SK-N-SH treated with all-trans-retinoic acid at 6 μM for 48 hours (cell line): Measurements from ENCODE around the gene LRRC23.
"Not testable (repeated sequence)": the region's sequence is repeated elsewhere in the genome, so short reads cannot be mapped to it uniquely, and the experiment has no call there.

Source experiments
- ARNTL ChIP-seq: fragments of 450-650 bp; formaldehyde crosslinking; IDR thresholded peaks from 2 replicates; pipeline ENCODE4 v1.5.0; 2020; ENCODE audit warnings: low read depth, mild to moderate bottlenecking, moderate library complexity, borderline replicate concordance
- BACH2 ChIP-seq: fragments of 250-450 bp; sonication (Bioruptor Pico); IDR thresholded peaks from 2 replicates; pipeline ENCODE4 v1.9.0; 2021; ENCODE audit warnings: mild to moderate bottlenecking, borderline replicate concordance
- CREB5 ChIP-seq: fragments of 250-450 bp; sonication (Bioruptor Pico); IDR thresholded peaks from 2 replicates; pipeline ENCODE4 v1.5.1; 2020; ENCODE audit warnings: low read depth, mild to moderate bottlenecking, moderate library complexity
- CSDC2 ChIP-seq: fragments of 250-450 bp; sonication (Bioruptor Pico); IDR thresholded peaks from 2 replicates; pipeline ENCODE4 v1.5.0; 2020; ENCODE audit warnings: mild to moderate bottlenecking, moderate library complexity
- CSRNP3 ChIP-seq: fragments of 250-450 bp; sonication (Bioruptor Pico); IDR thresholded peaks from 2 replicates; pipeline ENCODE4 v1.5.1; 2021; ENCODE audit warnings: mild to moderate bottlenecking, moderate library complexity
- ESRRG ChIP-seq: fragments of 250-450 bp; sonication (Bioruptor Pico); IDR thresholded peaks from 2 replicates; pipeline ENCODE4 v1.6.1; 2021; ENCODE audit warnings: mild to moderate bottlenecking
- PATZ1 ChIP-seq: fragments of 250-450 bp; sonication (Bioruptor Pico); IDR thresholded peaks from 2 replicates; pipeline ENCODE4 v1.8.0; 2020; ENCODE audit warnings: mild to moderate bottlenecking, moderate library complexity, borderline replicate concordance
- RARB ChIP-seq: fragments of 250-450 bp; sonication (Bioruptor Pico); IDR thresholded peaks from 2 replicates; pipeline ENCODE4 v1.8.0; 2021; ENCODE audit warnings: mild to moderate bottlenecking, moderate library complexity
- SNAI2 ChIP-seq: fragments of 250-450 bp; sonication (Bioruptor Pico); IDR thresholded peaks from 2 replicates; pipeline ENCODE4 v1.5.0; 2020; ENCODE audit warnings: mild to moderate bottlenecking, moderate library complexity
- TOX ChIP-seq: fragments of 250-450 bp; sonication (Bioruptor Pico); IDR thresholded peaks from 2 replicates; pipeline ENCODE4 v1.8.0; 2021; ENCODE audit warnings: mild to moderate bottlenecking, moderate library complexity, borderline replicate concordance
- ZFP3 ChIP-seq: fragments of 250-450 bp; sonication (Bioruptor Pico); IDR thresholded peaks from 2 replicates; pipeline ENCODE4 v1.5.0; 2020; ENCODE audit warnings: mild to moderate bottlenecking, moderate library complexity
- ZNF565 ChIP-seq: fragments of 450-650 bp; formaldehyde crosslinking; conservative IDR thresholded peaks from 2 replicates; pipeline ENCODE4 v1.5.0; 2020; ENCODE audit warnings: low read depth, mild to moderate bottlenecking, moderate library complexity
- ZNF8 ChIP-seq: fragments of 450-650 bp; formaldehyde crosslinking; IDR thresholded peaks from 2 replicates; pipeline ENCODE4 v1.5.0; 2020; ENCODE audit warnings: mild to moderate bottlenecking, moderate library complexity

GRCh38 chr12:6879824-6880223 lies 24.8 kb upstream of the LRRC23 start:
- TF ChIP-seq CSDC2 (CRISPR knock-in tag); SNAI2; ZFP3 (CRISPR knock-in tag); CREB5 (CRISPR knock-in tag); ZNF8 (CRISPR knock-in tag); PATZ1 (CRISPR knock-in tag); ARNTL (CRISPR knock-in tag); ZNF565 (CRISPR knock-in tag); BACH2 (CRISPR knock-in tag); ESRRG (CRISPR knock-in tag); TOX (CRISPR knock-in tag); CSRNP3 (CRISPR knock-in tag); RARB (CRISPR knock-in tag): not testable (repeated sequence)
